ENCODE data around the gene WDR46.

WDR46 gene, protein sequence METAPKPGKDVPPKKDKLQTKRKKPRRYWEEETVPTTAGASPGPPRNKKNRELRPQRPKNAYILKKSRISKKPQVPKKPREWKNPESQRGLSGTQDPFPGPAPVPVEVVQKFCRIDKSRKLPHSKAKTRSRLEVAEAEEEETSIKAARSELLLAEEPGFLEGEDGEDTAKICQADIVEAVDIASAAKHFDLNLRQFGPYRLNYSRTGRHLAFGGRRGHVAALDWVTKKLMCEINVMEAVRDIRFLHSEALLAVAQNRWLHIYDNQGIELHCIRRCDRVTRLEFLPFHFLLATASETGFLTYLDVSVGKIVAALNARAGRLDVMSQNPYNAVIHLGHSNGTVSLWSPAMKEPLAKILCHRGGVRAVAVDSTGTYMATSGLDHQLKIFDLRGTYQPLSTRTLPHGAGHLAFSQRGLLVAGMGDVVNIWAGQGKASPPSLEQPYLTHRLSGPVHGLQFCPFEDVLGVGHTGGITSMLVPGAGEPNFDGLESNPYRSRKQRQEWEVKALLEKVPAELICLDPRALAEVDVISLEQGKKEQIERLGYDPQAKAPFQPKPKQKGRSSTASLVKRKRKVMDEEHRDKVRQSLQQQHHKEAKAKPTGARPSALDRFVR

GRCh38 chr6:33288921-33289783 is at the start of gene WDR46, which contains the start of gene PFDN6:
WDR46 (minus strand) TSS chr6:33289239; CDS start chr6:33289170, 69 bp downstream.
PFDN6 (plus strand) TSS chr6:33289601; CDS start chr6:33289857, 256 bp downstream.
- peak in 1 of 2 donors; percentile 60 for DNase-seq (ENCODE audit: low read depth in 2 of 2)

GRCh38 chr6:33336495-33336894 is 47.5 kb upstream of the WDR46 start:
- no peak for DNase-seq (ENCODE audit: low read depth in 2 of 2)

GRCh38 chr6:33335916-33336315 is 46.9 kb upstream of the WDR46 start:
- no peak for DNase-seq (ENCODE audit: low read depth in 2 of 2)

GRCh38 chr6:33333666-33334065 is 44.6 kb upstream of the WDR46 start:
- DNase-seq (ENCODE audit: low read depth in 2 of 2): no peak

DNA sequence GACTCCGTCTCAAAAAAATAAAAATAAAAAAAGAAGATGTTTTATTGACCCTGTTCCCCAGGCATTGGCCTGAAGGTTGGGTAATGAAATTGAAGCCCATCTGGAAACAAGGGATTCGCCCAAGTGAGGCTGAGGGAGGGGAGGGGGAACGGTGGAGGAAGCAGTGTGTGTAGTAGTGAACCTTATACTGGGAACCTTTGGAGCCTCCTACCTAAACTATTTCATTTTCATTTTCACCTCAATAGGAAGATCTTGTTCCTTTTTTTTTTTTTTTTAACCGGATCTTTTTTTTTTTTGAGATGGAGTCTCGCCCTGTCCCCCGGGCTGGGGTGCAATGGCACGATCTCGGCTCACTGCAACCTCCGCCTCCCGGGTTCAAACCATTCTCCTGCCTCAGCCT is 41.7 kb upstream of the WDR46 start:
- no peak for DNase-seq (ENCODE audit: low read depth in 2 of 2)

DNA sequence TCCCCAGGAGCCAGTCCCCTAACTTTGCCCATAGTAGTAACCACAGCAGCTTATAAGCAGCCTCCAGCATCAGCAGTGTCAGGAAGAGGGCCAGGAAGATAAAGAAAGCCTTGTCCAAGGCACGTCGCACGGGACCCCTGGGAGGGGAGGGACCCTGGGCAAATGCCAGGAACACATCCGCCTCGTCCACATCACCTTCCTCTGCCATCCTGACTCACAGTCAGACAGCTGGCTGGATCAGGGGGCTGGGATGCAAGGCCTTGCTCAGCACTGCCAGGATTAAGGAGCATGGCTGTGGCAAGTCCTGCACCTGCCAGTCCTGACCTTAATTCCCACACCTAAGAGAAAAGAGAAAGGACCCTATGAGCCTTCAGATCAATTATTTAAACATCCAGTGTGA is 40.0 kb upstream of the WDR46 start:
- DNase-seq (ENCODE audit: low read depth in 2 of 2): no peak

- DNase-seq (ENCODE audit: low read depth in 2 of 2): no peak
Measured at GRCh38 chr6:33324125-33324524, 35.1 kb upstream of the WDR46 start.

DNA sequence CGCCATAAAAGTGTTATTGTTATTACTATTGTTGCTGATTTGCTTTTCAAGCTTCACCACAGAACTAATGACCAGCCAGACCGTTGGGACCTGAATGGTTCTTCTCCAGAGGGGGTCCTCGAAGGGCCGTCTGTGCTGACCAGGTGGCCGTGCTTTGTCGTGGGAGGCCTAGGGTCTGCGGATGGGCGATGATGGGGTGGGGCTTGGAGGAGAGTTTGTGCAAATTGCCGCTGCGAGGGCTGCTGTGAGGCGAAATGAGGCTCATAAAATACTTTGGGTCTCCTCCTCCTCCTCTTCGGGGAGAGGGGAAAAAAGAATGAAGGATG is 34.5 kb upstream of the WDR46 start:
- DNase-seq (ENCODE audit: low read depth in 2 of 2): no peak

DNA sequence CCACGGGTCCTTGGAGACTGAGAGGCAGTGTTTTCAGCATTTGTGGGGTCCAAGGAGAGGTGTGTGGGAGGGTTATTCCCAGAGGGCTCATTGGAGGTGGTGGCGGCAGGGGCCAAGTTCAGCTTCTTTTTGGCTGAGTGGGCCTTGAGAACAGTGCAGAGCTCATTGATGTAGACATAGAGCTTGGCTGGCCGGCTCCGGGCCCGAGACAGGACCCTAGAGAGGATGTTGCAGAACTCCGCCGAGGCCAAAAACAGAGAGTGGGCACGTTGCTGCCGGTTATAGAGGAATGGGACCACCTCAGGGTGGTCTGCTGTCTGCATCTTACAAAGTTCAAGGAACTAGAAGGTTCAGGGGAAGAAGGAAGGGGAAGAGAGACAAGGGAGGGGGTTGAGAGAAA is 32.2 kb upstream of the WDR46 start:
- no peak for DNase-seq (ENCODE audit: low read depth in 2 of 2)

- DNase-seq (ENCODE audit: low read depth in 2 of 2): no peak
Measured at GRCh38 chr6:33320315-33321181, 31.5 kb upstream of the WDR46 start.

DNA sequence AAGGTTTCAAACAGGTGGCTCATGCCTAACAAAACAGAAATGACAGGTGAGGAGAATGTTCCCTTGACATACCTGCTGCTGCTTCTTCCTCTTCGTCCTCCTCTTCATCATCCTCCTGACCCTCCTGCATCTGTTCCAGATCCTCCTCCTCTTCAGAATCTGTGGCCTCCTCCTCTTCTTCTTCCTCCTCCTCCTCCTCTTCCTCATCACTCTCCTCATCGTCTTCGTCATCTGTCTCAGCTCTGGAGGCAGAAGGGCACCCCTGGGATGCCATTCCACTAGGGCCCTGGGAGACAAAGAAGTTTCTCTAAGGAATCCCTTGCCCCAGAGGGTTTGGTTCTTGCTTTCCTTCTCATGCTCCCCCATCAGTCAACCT is 30.9 kb upstream of the WDR46 start:
- DNase-seq (ENCODE audit: low read depth in 2 of 2): no peak

DNA sequence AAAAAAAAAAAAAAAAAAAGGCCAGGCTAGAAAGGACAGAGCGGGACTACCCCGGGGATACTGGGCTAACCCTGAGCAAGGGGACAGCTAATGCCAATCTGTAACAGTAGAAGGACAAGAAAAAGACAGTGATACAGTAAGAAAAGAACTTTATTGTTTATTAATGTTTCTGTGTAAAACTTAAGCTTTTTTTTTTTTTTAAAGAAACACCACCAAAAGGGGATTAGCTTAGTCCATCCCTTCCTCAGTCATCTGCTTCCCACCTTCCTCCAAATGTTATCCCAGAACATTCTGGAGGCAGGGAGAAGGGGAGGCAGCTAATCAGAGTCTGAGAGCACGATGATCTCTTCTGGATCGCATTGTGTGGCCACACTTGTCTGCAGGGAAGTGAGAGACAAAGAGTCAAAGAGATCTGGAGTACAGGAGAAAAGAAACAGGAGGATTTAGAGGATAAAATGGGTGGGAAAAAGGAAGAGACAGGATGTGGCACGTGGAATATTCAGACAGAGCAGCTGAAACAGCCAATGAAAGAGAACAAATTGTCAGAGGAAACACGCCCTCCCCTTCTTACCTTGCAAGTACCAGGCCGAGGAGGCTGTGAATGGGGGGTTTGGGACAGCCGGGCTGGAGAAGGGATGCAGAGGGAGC is 29.5 kb upstream of the WDR46 start:
- DNase-seq (ENCODE audit: low read depth in 2 of 2): no peak

DNA sequence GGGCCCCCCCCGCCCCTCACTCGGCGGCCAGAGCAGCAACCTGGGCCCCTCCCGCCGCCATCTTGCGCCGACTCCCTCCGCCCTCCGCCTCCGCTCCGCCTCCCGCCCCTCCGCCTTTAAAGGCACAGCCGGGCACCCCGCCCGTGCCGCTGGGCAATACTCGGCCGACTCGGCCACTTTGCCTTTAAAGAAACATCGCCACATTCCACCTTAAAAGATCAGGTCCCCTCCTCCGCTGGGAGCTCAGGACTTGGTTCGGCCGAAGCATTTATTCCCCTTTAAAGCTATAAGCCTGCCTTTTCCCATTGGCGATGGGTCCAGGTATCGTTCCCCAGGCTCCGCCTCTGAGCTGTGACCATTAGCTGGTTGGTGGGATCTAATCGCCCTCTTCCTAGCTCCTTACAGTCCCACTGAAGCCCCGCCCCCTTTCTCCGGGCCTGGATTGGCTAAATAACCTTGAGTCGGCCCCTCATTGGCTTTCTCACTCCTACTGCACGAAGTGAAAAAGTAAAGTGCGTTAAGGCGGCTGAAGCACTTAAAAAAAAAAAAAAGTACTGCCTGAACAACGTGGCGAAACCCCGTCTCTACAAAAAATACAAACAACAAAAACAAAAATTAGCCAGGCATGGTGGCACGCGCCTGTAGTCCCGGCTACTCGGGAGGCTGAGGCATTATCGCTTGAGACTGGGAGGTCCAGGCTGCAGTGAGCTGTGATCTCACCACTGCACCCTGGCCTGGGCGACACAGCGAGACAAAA is 28.8 kb upstream of the WDR46 start, which contains the start of gene ZBTB22:
ZBTB22 (minus strand) TSS at position 76 of the 757 bp plus-strand sequence. CDS start 828 bp downstream, outside the sequence.
- DNase-seq (ENCODE audit: low read depth in 2 of 2): peak; percentile 85 to 94

DNA sequence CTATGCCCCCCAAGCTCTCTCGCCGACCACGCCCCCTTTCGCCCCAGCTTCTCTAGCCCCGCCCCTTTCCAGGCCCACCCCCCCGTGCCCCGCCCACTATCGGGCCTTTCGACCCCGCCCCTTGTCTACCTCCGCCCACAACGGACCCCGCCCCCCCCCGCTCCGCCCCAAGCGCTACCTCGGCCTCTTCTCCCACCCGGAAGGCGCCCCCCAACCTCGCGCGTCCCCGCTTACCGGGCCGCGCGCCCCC is 28.3 kb upstream of the WDR46 start:
- no peak for DNase-seq (ENCODE audit: low read depth in 2 of 2)

GRCh38 chr6:33316603-33317418 is 27.8 kb upstream of the WDR46 start:
- DNase-seq (ENCODE audit: low read depth in 2 of 2): no peak

DNA sequence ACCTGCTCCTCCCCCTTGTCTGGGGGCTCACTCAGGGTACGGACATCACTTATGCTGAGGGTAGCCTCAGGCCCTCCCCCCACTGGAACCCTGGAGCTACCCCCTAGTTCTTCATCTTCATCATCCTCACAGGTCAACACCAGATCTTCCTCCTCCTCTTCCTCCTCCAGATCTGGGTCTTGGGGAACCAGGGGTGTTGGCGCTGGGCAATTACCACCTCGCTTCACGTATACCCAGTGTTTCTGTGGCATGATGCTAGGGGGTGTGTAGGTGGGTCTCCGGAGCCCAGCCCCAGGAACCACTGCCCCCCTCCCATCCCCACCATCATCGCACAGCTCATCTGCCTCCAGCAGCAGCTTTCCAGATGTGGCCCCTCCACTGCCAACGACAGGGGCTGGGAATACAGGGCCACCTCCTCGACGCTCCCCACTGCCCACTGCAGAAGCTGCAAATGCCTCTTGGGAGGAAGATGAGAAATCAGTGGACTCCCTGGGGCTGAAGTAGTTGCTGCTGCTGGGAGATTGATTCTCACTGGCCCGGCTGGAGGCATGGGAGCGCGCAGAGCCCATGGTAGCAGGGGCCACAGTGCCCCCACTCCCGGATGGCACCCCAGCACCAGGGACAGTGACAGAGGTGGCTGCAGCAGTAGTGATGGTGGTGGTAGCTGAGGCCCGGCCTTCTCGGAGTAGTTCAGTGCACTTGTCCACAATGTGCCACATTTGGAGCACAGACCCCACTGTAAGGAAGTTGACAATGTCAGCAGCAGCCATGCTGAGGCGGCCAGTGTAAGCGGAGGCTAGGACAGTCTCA is 27.0 kb upstream of the WDR46 start:
- no peak for DNase-seq (ENCODE audit: low read depth in 2 of 2)

DNA sequence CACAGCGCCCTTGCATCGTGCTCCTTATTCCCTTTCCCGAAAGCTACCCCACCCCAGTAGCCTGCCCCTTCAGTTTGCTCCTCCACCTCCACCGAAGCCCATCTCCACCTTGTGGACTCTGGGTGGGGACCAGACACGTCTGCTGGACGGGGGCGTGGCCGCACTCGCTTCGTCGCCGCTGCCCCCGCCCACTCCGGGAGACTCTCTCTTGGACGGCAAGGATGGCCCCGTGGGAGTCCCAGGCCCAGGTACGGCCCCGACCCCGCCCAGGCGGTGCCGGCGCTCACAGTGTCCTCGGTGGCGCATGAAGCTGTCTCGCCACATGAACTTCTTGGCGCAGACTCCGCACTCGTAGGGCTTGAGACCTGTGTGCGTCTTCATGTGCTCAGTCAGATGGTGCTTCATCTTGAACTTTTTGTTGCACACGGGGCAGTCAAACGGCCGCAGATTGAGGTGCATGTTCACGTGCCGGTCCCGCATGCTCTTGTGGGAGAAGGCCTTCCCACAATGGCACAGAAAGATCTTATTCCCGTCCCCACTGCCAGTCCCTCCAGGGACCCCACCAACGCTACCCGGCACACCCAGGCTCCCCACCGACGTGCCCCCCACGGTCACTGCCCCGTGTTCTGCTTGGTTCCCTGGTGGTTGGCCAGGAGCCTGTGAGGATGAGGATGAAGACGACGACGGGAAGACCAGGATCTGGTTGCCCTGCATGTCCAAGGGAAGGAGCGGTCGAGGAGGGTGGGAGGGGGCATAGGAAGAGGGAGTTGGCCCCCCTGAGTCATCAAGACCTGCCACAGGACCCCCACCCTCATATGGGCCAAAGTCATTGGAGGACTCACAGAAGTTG is 26.1 kb upstream of the WDR46 start:
- no peak for DNase-seq (ENCODE audit: low read depth in 2 of 2)

GRCh38 chr6:33314515-33314942 is 25.5 kb upstream of the WDR46 start:
- peak in 1 of 2 donors; percentile 36 for DNase-seq (ENCODE audit: low read depth in 2 of 2)

Data from stimulated activated CD8-positive, alpha-beta memory T cell treated with anti-CD3 and anti-CD28 coated beads, Interleukin-7, amount 100 ng/mL, for 1 hour (primary cell).